Astrocyte of the spinal cord (primary cell): ENCODE measurements around the gene TNS4.
"Not testable (repeated sequence)": the region's sequence is repeated elsewhere in the genome, so short reads cannot be mapped to it uniquely, and the experiment has no call there.

Source experiments
- DNase-seq: peaks from one replicate; pipeline ENCODE4 v3.0.0; 2011; ENCODE audit warnings: low read depth, low spot score
- H3K4me3 ChIP-seq: 2 replicates; pipeline ENCODE4 v1.5.1; 2011; ENCODE audit warnings: low read depth, mild to moderate bottlenecking, low read length, moderate library complexity
- CTCF ChIP-seq: IDR thresholded peaks from 2 replicates; pipeline ENCODE4 v1.5.1; 2012; ENCODE audit warnings: low read depth, mild to moderate bottlenecking, low read length, inconsistent platforms
- in situ Hi-C: cut with HindIII; loops from 2 replicates; pipeline ENCODE4 v1.10.0; 2017; ENCODE audit warnings: low sequenced_read_pairs

TNS4 gene

DNA sequence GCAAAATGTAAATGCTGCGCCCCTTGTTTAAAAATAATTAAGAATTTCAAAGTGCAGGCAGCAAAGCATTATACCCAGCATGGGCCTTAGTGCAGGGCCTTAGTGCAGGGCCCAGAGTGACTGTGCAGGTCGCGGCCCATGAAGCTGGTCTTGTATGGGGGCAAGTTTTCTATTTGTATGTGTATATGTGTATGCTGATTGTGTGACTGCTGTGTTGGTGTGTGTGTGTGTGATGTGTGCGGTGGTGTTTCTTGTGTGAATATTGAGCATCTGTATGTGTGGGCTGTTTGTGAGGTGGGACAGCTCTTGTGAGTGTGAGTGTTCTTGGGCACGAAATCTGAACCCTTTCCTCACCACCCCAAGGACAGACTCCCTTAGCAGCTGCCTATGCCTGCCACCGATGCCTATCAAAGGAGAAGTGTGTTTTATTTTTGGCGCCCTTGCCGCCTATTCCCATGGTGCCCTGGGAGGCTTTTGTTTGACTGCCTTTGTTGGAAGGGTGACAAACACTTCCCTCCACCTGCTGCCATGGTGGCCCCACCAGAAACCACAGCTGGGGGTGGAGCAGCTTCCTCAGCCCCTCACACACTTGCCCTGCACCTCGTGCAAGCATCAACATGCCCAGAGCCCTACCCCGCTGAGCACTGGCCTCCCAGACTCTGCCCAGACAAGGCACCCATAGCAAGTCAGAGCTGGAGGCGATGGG lies 45.8 kb upstream of the TNS4 start:
- DNase-seq = peak; percentile 26
- in situ Hi-C loops = no loop called here
- no peak for TF ChIP-seq CTCF
- no peak overlapping the region for H3K4me3 ChIP-seq

DNA sequence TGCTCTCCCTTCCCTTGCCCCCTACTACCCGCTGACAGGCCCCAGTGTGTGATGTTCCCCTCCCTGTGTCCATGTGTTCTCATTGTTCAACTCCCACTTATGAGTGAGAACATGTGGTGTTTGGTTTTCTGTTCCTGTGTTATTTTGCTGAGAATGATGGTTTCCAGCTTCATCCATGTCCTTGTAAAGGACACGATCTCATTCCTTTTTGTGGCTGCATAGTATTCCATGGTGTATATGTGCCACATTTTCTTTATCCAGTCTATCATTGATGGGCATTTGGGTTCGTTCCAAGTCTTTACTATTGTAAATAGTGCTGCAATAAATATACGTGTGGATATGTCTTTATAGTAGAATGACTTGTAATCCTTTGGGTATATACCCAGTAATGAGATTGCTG lies 45.1 kb upstream of the TNS4 start:
- in situ Hi-C loops, H3K4me3 ChIP-seq, DNase-seq: not testable (repeated sequence)

- TF ChIP-seq CTCF = no peak
- no peak for DNase-seq
- in situ Hi-C loops = no loop called here
- H3K4me3 ChIP-seq = no peak overlapping the region
These were observed 44.2 kb upstream of the TNS4 start for GRCh38 chr17:40545660-40546059.

DNA sequence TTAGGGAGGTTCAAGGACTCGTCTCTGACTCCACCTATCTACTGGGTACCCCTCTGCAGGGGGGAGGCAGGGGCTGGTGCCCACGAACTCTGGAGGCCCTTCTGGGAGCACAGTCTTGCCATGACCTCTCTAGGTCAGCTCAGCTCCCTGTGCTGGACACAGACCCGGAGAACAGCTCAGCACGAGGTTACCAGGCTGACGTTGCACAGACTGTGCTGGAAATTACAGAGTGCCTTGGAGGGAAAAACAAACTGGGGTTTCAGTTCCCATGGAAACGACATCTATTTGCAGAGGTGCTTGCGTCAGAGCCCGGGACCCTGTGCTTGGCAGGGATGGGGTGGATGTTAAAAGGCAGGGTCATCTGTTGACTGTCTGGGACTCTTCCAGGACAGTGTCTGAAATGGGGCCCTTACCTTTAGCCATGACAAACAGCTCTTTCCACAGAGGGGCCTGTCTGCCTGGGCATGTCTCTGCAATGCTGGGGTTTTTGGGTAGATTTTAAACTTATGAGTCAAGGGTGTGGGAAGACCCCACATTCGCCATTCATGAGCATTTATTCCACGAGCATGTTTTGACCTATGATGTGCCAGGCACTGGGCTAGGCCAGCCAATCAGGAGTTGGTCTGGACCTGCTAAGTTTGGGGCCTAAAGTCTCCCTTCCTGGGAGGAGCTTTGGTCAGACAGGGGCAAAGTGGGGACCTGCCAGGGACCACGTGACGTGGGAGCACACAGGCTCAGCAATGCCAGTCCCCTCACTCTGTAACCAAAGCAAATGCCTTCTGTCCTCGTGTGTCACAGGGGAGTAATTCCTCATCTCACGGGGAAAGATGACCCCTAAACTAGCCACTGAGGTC lies 41.4 kb upstream of the TNS4 start:
- in situ Hi-C loops = no loop called here
- peak; percentile 98 for DNase-seq
- H3K4me3 ChIP-seq = no peak overlapping the region
- TF ChIP-seq CTCF = no peak

DNA sequence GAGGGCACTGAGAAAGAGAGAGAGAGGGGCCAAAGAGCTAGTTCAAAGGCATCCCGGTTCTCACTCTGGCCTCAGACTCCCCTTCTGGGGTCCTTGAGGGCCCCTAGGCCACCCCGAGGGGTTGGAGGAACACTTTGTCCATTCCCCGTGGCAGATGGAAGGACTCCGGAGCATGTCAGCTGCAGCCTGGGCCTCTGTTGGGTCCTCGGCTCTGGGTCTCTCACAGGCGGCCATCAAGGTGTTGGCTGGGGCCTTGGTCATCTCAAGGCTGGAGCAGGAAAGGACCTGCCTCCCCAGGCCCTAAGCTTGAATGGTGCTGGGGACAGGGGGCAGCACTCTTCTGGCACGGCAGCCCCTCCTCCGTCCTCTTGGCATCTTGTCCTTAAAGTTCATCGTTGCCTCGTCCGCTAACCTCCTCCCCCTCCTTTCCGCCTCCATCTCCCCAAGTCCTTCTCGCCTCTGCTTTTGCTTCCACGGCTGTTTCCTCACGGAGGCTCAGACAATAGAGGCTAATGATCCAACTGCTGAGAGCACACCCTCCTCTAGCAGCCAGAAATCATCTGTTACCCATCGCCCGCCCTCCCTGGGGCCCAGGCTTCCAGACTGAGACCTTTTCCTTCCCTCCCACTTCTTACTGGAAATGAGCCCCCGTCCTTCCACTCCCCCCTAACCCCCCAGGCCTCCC lies 40.6 kb upstream of the TNS4 start:
- no peak overlapping the region for H3K4me3 ChIP-seq

GRCh38 chr17:40541060-40541872 lies 39.8 kb upstream of the TNS4 start:
- no peak overlapping the region for H3K4me3 ChIP-seq
- in situ Hi-C loops = no loop called here
- no peak for DNase-seq
- TF ChIP-seq CTCF = no peak

More for the DNA sequence above, 40.6 kb upstream of the TNS4 start:
- in situ Hi-C loops = no loop called here
- TF ChIP-seq CTCF = no peak
- DNase-seq = no peak
